ENCODE data around the gene ODAD4. TPM values are rescaled to one million over a fixed set of nuclear protein-coding genes. Genes with fewer than 3 reads are reported as not detected.
"Not testable (repeated sequence)": the region's sequence is repeated elsewhere in the genome, so short reads cannot be mapped to it uniquely, and the experiment has no call there.

ODAD4 gene
- total RNA-seq, 1 donor from 2014 or later: 1.7 TPM

GRCh38 chr17:42002792-42003301 is 72.4 kb downstream of the ODAD4 start:
- DNase-seq (ENCODE audit: extremely low spot score in 2 of 2): no peak
- intact Hi-C loops (cut with DNase I): no loop called here
- TF ChIP-seq CTCF (IDR thresholded peaks at IDR 0.05): no peak
- no peak for TF ChIP-seq POLR2AphosphoS5 (IDR thresholded peaks at IDR 0.05; ENCODE audit: insufficient read depth in 1 of 2, low read depth in 1 of 2)
- TF ChIP-seq POLR2A (IDR thresholded peaks at IDR 0.05): no peak
- Histone ChIP-seq H3K4me1 (peaks cover 24% of the 10 kb centered on the region), H3K27ac (no peak overlapping the region), H3K27me3 (no peaks in the 10 kb centered on the region), H3K9me3 (no peaks in the 10 kb centered on the region), H3K36me3 (peaks cover 0 to 41% of the 10 kb centered on the region in 2 donors), H3K4me3 (no peak overlapping the region)

- DNase-seq (ENCODE audit: extremely low spot score in 2 of 2): no peak
- Histone ChIP-seq H3K27me3 (no peaks in the 10 kb centered on the region), H3K4me1 (peaks cover 36% of the 10 kb centered on the region), H3K4me3 (no peak overlapping the region), H3K27ac (no peak overlapping the region), H3K9me3 (no peaks in the 10 kb centered on the region), H3K36me3 (peaks cover 0 to 21% of the 10 kb centered on the region in 2 donors)
- TF ChIP-seq CTCF (IDR thresholded peaks at IDR 0.05) (no peak), POLR2A (IDR thresholded peaks at IDR 0.05) (no peak), POLR2AphosphoS5 (IDR thresholded peaks at IDR 0.05; ENCODE audit: insufficient read depth in 1 of 2, low read depth in 1 of 2) (peak in 1 of 2 donors; percentile 28)
- intact Hi-C loops (cut with DNase I): no loop called here
Measured at GRCh38 chr17:42005166-42005565, 74.7 kb downstream of the ODAD4 start.

GRCh38 chr17:42009170-42009569 is 78.8 kb downstream of the ODAD4 start:
- peaks cover 73% of the 10 kb centered on the region for H3K4me1 ChIP-seq
- no peaks in the 10 kb centered on the region for H3K36me3 ChIP-seq
- TF ChIP-seq POLR2AphosphoS5 (IDR thresholded peaks at IDR 0.05; ENCODE audit: insufficient read depth in 1 of 2, low read depth in 1 of 2) (no peak), CTCF (IDR thresholded peaks at IDR 0.05) (no peak), POLR2A (IDR thresholded peaks at IDR 0.05) (no peak)
- H3K4me3 ChIP-seq: no peak overlapping the region
- DNase-seq (ENCODE audit: extremely low spot score in 2 of 2): no peak
- intact Hi-C loops (cut with DNase I): no loop called here
- no peaks in the 10 kb centered on the region for H3K27me3 ChIP-seq
- H3K27ac ChIP-seq: no peak overlapping the region
- no peaks in the 10 kb centered on the region for H3K9me3 ChIP-seq

- H3K27ac ChIP-seq; intact Hi-C loops (cut with DNase I); H3K4me3 ChIP-seq; H3K27me3 ChIP-seq; DNase-seq (ENCODE audit: extremely low spot score in 2 of 2); H3K36me3 ChIP-seq; H3K9me3 ChIP-seq: not testable (repeated sequence)
- H3K4me1 ChIP-seq: peaks cover 72% of the 10 kb centered on the region
Measured at GRCh38 chr17:42010266-42010680, 79.9 kb downstream of the ODAD4 start.

- H3K9me3 ChIP-seq: no peaks in the 10 kb centered on the region
- no peak overlapping the region for H3K4me3 ChIP-seq
- no peak for TF ChIP-seq POLR2AphosphoS5 (IDR thresholded peaks at IDR 0.05; ENCODE audit: insufficient read depth in 1 of 2, low read depth in 1 of 2)
- no peak for TF ChIP-seq CTCF (IDR thresholded peaks at IDR 0.05)
- no peak for TF ChIP-seq POLR2A (IDR thresholded peaks at IDR 0.05)
- peaks cover 74% of the 10 kb centered on the region for H3K4me1 ChIP-seq
- H3K27ac ChIP-seq: no peak overlapping the region
- H3K36me3 ChIP-seq: no peaks in the 10 kb centered on the region
- intact Hi-C loops (cut with DNase I): no loop called here
- DNase-seq (ENCODE audit: extremely low spot score in 2 of 2): no peak
- no peaks in the 10 kb centered on the region for H3K27me3 ChIP-seq
Measured at GRCh38 chr17:42010898-42011516, 80.6 kb downstream of the ODAD4 start.

- H3K27ac ChIP-seq; DNase-seq (ENCODE audit: extremely low spot score in 2 of 2); H3K27me3 ChIP-seq; H3K4me3 ChIP-seq; intact Hi-C loops (cut with DNase I); H3K9me3 ChIP-seq; H3K36me3 ChIP-seq: not testable (repeated sequence)
- peaks cover 75% of the 10 kb centered on the region for H3K4me1 ChIP-seq
Measured at GRCh38 chr17:42012363-42012762, 81.9 kb downstream of the ODAD4 start.

- H3K9me3 ChIP-seq; H3K4me3 ChIP-seq; DNase-seq (ENCODE audit: extremely low spot score in 2 of 2); intact Hi-C loops (cut with DNase I); H3K27ac ChIP-seq; H3K27me3 ChIP-seq; H3K36me3 ChIP-seq: not testable (repeated sequence)
- peaks cover 82% of the 10 kb centered on the region for H3K4me1 ChIP-seq
Measured at GRCh38 chr17:42013740-42014139, 83.3 kb downstream of the ODAD4 start.
